B cell (primary cell): ENCODE data around the gene FBXO3. TPM values are rescaled to one million over a fixed set of nuclear protein-coding genes. Genes with fewer than 3 reads are reported as not detected.

Experiments used
- ATAC-seq: fragments of 200-7000 bp; cut with Tn5 transposase; one replicate; pipeline ENCODE4 v1.10.0; 2021; ENCODE audit warnings: low read depth, mild to moderate bottlenecking, moderate number of reproducible peaks, moderate library complexity
- CTCF ChIA-PET: fragments of 350-600 bp; sonication (Branson Sonifier 250); formaldehyde crosslinking; loops from one replicate; lab custom pipeline; 2021; ENCODE audit warnings: antibody characterized with exemption, inconsistent platforms; lab: Charles Lee
- POLR2A ChIA-PET: fragments of 350-600 bp; sonication (Branson Sonifier 250); formaldehyde crosslinking; loops from one replicate; lab custom pipeline; 2021; ENCODE audit warnings: antibody characterized with exemption; lab: Charles Lee
- DNase-seq: peaks from one replicate; pipeline ENCODE4 v3.0.0; 2013
- H2AFZ ChIP-seq: 2 replicates; pipeline ENCODE4 v1.6.1; 2012; ENCODE audit warnings: mild to moderate bottlenecking, low read depth, low read length; ENCODE audit not compliant: insufficient read depth, poor library complexity, severe bottlenecking
- H3K27ac ChIP-seq, 2 donors: 1 replicate in 1 of 2; 2 replicates in 1 of 2; pipeline ENCODE4 v1.5.1; 2012 to 2013; ENCODE audit warnings: low read length in 2 of 2, mild to moderate bottlenecking in 2 of 2, moderate library complexity in 1 of 2
- H3K27me3 ChIP-seq, 4 experiments: fragments of 200-600 bp in 1 of 4; sonication (generic) in 1 of 4; replicated peaks in 1 of 4; 1 replicate in 2 of 4; 2 replicates in 2 of 4; pipeline versions ENCODE4 v1.6.1 to v1.7.0; 2013 to 2016; ENCODE audit warnings: low read length in 3 of 4, mild to moderate bottlenecking in 2 of 4, mixed read lengths in 1 of 4, moderate library complexity in 1 of 4; ENCODE audit not compliant: insufficient read depth in 4 of 4, control insufficient read depth in 3 of 4; ENCODE audit errors: control extremely low read depth in 1 of 4
- H3K36me3 ChIP-seq, 2 experiments: replicated peaks in 1 of 2; 1 replicate in 1 of 2; 2 replicates in 1 of 2; pipeline versions ENCODE4 v1.6.1 to v1.7.1; 2013; ENCODE audit warnings: low read length in 1 of 2; ENCODE audit not compliant: insufficient read depth in 2 of 2, control insufficient read depth in 1 of 2; ENCODE audit errors: control extremely low read depth in 1 of 2, extremely low read depth in 1 of 2
- H3K4me1 ChIP-seq, 2 donors: fragments of 200-600 bp in 1 of 2; sonication (generic) in 1 of 2; 1 replicate in 1 of 2; 2 replicates in 1 of 2; pipeline versions ENCODE4 v1.5.1 to v1.6.1; 2013 to 2017; ENCODE audit warnings: low read length in 2 of 2; ENCODE audit not compliant: control insufficient read depth in 2 of 2, insufficient read depth in 2 of 2
- H3K4me2 ChIP-seq: replicated peaks from 2 replicates; pipeline ENCODE3; 2012; ENCODE audit warnings: mild to moderate bottlenecking, low read depth, low read length; ENCODE audit not compliant: poor library complexity, severe bottlenecking
- H3K4me3 ChIP-seq, 5 experiments: fragments of 200-600 bp in 1 of 5; sonication (generic) in 1 of 5; 1 replicate in 3 of 5; 2 replicates in 2 of 5; pipeline versions ENCODE4 v1.5.1 to v1.7.0; 2011 to 2016; ENCODE audit warnings: low read length in 4 of 5, mild to moderate bottlenecking in 4 of 5, low read depth in 2 of 5, control low read depth in 1 of 5, moderate library complexity in 1 of 5; ENCODE audit not compliant: insufficient read depth in 1 of 5; ENCODE audit errors: control extremely low read depth in 1 of 5, extremely low read depth in 1 of 5
- H3K79me2 ChIP-seq: fragments of 200-600 bp; sonication (generic); one replicate; pipeline ENCODE4 v1.6.0; 2016; ENCODE audit warnings: low read length; ENCODE audit not compliant: control insufficient read depth, insufficient read depth
- H3K9ac ChIP-seq: fragments of 200-600 bp; sonication (generic); 2 replicates; pipeline ENCODE4 v1.6.1; 2017; ENCODE audit warnings: mild to moderate bottlenecking, low read length, moderate library complexity
- H3K9me3 ChIP-seq, 3 donors: one replicate each; pipeline versions ENCODE4 v1.6.1 to v1.7.1; 2013; ENCODE audit warnings: low read length in 2 of 3; ENCODE audit not compliant: control insufficient read depth in 2 of 3, insufficient read depth in 1 of 3; ENCODE audit errors: control extremely low read depth in 1 of 3
- H4K20me1 ChIP-seq: 2 replicates; pipeline ENCODE4 v1.6.0; 2012; ENCODE audit warnings: mild to moderate bottlenecking, low read length; ENCODE audit not compliant: insufficient read depth, control insufficient read depth, poor library complexity, severe bottlenecking
- H3K27ac Mint-ChIP-seq: one replicate; pipeline ENCODE4 v1.8.0; 2021; ENCODE audit warnings: mixed read lengths
- H3K27me3 Mint-ChIP-seq: one replicate; pipeline ENCODE4 v1.8.0; 2021; ENCODE audit warnings: mixed read lengths
- H3K4me1 Mint-ChIP-seq: one replicate; pipeline ENCODE4 v1.8.0; 2021; ENCODE audit warnings: mixed read lengths
- H3K4me3 Mint-ChIP-seq: one replicate; pipeline ENCODE4 v1.8.0; 2021; ENCODE audit warnings: mixed read lengths
- H3K9me3 Mint-ChIP-seq: one replicate; pipeline ENCODE4 v1.8.0; 2022; ENCODE audit warnings: mixed read lengths; ENCODE audit not compliant: insufficient read depth
- EZH2 ChIP-seq: IDR thresholded peaks from 2 replicates; pipeline ENCODE4 v1.6.1; 2012; ENCODE audit warnings: borderline replicate concordance, low read depth, mild to moderate bottlenecking, moderate library complexity, low read length; ENCODE audit not compliant: insufficient read depth, poor library complexity, severe bottlenecking
- WGBS: methylation state at CpG from one replicate; pipeline ENCODE4 v1.1.5; 2013; ENCODE audit warnings: missing lambda C conversion rate; ENCODE audit not compliant: insufficient coverage; 5-methylcytosine and 5-hydroxymethylcytosine counted together
- intact Hi-C: fragments of 100-400 bp; cut with micrococcal nuclease; formaldehyde crosslinking; loops from one replicate; pipeline ENCODE4 v1.10.0; 2022
- polyA plus RNA-seq: library from polyadenylated mRNA; depleted of rRNA; stranded (reverse); fragments of >200 nt; gene quantifications from 2 replicates; pipeline ENCODE4 v1.2.3, GENCODE V29; 2012
- total RNA-seq, 2 donors: library from RNA; stranded (reverse); fragments of 120-200 nt in 1 of 2; gene quantifications; 1 replicate in 1 of 2; 2 replicates in 1 of 2; pipeline versions ENCODE4 v1.2.3 to v1.2.4, GENCODE V29; 2013 to 2022
- TF ChIP-seq, protein P1 (sequence below): fragments of 200-600 bp; IDR thresholded peaks from one replicate; pipeline ENCODE4 v1.8.0; 2022; ENCODE audit warnings: antibody characterized with exemption, mild to moderate bottlenecking

FBXO3 gene
- total and polyA plus RNA-seq, 2 donors (not counting 1 experiment from before 2014, with no cell fraction given): 16.8 to 34.3 TPM

DNA sequence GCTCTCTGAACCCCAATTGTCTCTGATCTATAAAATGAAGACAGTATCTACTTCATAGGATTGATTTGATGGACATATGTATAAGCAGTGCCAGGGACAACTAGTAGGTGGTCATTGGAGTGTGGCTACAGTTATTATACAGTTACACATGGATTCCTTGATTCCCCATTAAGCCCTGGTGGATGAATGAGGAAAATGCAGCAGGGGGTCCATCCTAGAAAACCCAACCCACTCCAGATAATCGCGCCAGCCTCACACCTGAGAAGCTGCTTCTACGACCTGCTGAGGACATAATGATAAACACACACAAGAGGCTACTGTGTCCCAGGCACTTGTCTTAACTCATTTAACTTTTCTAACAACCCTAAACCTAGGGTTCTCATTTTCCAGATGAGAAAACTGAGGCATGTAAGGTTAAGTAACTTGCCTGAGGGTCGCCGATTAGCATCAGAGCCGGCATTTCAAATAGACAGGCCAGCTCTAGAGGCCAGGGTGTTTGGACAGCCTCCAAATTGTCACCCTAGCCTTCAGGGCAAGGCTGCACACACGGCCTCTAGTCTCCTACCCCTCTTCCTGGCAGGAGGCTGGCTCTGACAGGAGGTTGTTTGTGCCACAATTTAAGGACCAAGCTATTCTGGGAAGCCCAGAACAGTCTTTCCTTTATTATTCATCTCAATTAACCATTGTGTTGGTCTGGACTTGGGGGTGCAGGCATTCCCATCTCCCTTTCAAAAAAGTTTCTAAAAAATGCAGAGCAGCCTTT, 69.9 kb downstream of the FBXO3 start:
- Mint-ChIP-seq H3K27me3 (no peaks in the 10 kb centered on the region), H3K27ac (no peak overlapping the region), H3K4me3 (no peak overlapping the region), H3K4me1 (peaks cover 12% of the 10 kb centered on the region), H3K9me3 (no peaks in the 10 kb centered on the region)
- ChIA-PET POLR2A (no interaction called here), CTCF (interaction anchor here (1.7 to 2.1 kb wide), 2 partner anchors 12 to 38 kb away, joined by 4 to 5 read pairs; no protein-coding TSS in a partner anchor)
- no peak overlapping the region for H3K4me3 ChIP-seq
- no peaks in the 10 kb centered on the region for H3K79me2 ChIP-seq
- peaks cover 0 to under 1% of the 10 kb centered on the region in 2 experiments for H3K36me3 ChIP-seq
- TF ChIP-seq EZH2: no peak
- TF ChIP-seq, protein P1, sequence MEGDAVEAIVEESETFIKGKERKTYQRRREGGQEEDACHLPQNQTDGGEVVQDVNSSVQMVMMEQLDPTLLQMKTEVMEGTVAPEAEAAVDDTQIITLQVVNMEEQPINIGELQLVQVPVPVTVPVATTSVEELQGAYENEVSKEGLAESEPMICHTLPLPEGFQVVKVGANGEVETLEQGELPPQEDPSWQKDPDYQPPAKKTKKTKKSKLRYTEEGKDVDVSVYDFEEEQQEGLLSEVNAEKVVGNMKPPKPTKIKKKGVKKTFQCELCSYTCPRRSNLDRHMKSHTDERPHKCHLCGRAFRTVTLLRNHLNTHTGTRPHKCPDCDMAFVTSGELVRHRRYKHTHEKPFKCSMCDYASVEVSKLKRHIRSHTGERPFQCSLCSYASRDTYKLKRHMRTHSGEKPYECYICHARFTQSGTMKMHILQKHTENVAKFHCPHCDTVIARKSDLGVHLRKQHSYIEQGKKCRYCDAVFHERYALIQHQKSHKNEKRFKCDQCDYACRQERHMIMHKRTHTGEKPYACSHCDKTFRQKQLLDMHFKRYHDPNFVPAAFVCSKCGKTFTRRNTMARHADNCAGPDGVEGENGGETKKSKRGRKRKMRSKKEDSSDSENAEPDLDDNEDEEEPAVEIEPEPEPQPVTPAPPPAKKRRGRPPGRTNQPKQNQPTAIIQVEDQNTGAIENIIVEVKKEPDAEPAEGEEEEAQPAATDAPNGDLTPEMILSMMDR: no peak
- H3K4me1 ChIP-seq: peaks cover 6 to 14% of the 10 kb centered on the region in 2 donors
- intact Hi-C loops: no loop called here
- DNase-seq (no peak), ATAC-seq (no peak)
- no peak overlapping the region for H3K27ac ChIP-seq
- H3K9ac ChIP-seq: no peak overlapping the region
- no peak overlapping the region for H3K4me2 ChIP-seq
- peaks cover 0 to 10% (median 3%) of the 10 kb centered on the region in 4 experiments for H3K27me3 ChIP-seq
- peaks cover 0 to 4% (median 0%) of the 10 kb centered on the region in 3 donors for H3K9me3 ChIP-seq
- H2AFZ ChIP-seq: no peak overlapping the region
- WGBS: 93% methylated on average over 4 of the region's 7 CpGs
- no peaks in the 10 kb centered on the region for H4K20me1 ChIP-seq

DNA sequence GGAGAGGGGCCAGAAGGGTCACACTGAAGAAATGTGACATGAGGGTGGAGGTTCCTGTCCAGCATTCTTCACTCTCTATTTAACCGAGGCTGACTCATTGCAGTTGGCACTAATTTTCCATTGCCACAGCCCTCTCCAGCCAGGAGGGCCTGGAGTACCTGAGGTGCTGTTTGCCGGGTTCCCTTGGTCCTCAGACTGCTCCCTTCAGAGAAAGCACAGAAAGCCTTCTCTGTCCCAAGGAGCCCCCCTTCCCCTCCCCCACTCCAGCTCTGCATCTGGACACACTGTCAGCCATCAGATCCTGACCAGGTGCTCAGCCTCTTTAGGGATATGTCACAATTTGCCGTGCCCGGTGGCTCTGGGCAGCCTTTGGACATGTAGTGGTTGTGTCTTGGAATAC, 70.5 kb downstream of the FBXO3 start:
- Histone ChIP-seq H3K79me2 (no peaks in the 10 kb centered on the region), H4K20me1 (no peaks in the 10 kb centered on the region), H3K4me3 (no peak overlapping the region), H2AFZ (no peak overlapping the region), H3K9me3 (peaks cover 0 to 4% (median 0%) of the 10 kb centered on the region in 3 donors), H3K27ac (no peak overlapping the region), H3K4me1 (peaks cover 6 to 14% of the 10 kb centered on the region in 2 donors), H3K9ac (no peak overlapping the region), H3K4me2 (no peak overlapping the region), H3K27me3 (peaks cover 0 to 10% (median 3%) of the 10 kb centered on the region in 4 experiments), H3K36me3 (no peaks in the 10 kb centered on the region)
- ChIA-PET CTCF (interaction anchor here (1.7 kb wide), 1 partner anchor 39 kb away, joined by 4 read pairs; no protein-coding TSS in a partner anchor), POLR2A (no interaction called here)
- no peak overlapping the region for H3K4me3 Mint-ChIP-seq
- ATAC-seq: no peak
- no peak for DNase-seq
- H3K9me3 Mint-ChIP-seq: no peaks in the 10 kb centered on the region
- TF ChIP-seq, protein P1: no peak
- no peak for TF ChIP-seq EZH2
- intact Hi-C loops: no loop called here
- WGBS: 100% methylated on average over 2 of the region's 4 CpGs
- no peak overlapping the region for H3K27ac Mint-ChIP-seq
- H3K4me1 Mint-ChIP-seq: peaks cover 13% of the 10 kb centered on the region
- no peaks in the 10 kb centered on the region for H3K27me3 Mint-ChIP-seq
